ENCODE measurements around the gene DACH1. TPM values are rescaled to one million over a fixed set of nuclear protein-coding genes. Genes with fewer than 3 reads are reported as not detected.

The DACH1 gene
- total RNA-seq, 1 experiment from 2014 or later: not detected

DNA sequence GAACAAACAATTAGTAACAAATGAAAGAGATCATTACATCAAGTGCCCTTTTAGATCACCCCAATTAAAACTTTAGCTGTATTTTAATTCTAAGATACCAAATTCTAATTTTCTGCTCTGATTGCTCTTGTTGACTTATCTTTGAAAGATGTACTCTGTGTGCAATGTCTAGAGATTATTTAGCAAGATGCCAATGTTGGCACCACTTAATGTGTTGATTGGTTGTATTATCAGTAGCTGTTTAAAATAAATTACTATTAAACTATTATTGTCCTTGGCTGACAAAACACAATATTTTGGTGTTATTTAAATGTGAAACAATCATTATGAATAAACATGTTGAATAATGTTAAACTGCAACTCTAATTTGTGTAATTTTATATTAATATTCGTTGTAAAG is 386.0 kb downstream of the DACH1 start (continued):
- TF ChIP-seq, protein P1, sequence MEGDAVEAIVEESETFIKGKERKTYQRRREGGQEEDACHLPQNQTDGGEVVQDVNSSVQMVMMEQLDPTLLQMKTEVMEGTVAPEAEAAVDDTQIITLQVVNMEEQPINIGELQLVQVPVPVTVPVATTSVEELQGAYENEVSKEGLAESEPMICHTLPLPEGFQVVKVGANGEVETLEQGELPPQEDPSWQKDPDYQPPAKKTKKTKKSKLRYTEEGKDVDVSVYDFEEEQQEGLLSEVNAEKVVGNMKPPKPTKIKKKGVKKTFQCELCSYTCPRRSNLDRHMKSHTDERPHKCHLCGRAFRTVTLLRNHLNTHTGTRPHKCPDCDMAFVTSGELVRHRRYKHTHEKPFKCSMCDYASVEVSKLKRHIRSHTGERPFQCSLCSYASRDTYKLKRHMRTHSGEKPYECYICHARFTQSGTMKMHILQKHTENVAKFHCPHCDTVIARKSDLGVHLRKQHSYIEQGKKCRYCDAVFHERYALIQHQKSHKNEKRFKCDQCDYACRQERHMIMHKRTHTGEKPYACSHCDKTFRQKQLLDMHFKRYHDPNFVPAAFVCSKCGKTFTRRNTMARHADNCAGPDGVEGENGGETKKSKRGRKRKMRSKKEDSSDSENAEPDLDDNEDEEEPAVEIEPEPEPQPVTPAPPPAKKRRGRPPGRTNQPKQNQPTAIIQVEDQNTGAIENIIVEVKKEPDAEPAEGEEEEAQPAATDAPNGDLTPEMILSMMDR (IDR thresholded peaks at IDR 0.05 in 2 of 3, conservative IDR thresholded peaks at IDR 0.05 in 1 of 3; ENCODE audit: borderline replicate concordance in 1 of 3, insufficient read depth in 1 of 3, low read depth in 2 of 3, low read length in 2 of 3): no peak
- TF ChIP-seq CEBPB (IDR thresholded peaks at IDR 0.05; ENCODE audit: low read depth) (no peak), SIN3A (IDR thresholded peaks at IDR 0.05; ENCODE audit: low read depth) (no peak), EGR1 (IDR thresholded peaks at IDR 0.05; ENCODE audit: low read depth) (no peak), ELF1 (IDR thresholded peaks at IDR 0.05; ENCODE audit: borderline replicate concordance, low read depth) (no peak), ZNF274 (IDR thresholded peaks at IDR 0.05; ENCODE audit: low read depth, low read length) (no peak), RAD21 (IDR thresholded peaks at IDR 0.05; ENCODE audit: low read depth) (no peak)
- TF ChIP-seq, protein P2, sequence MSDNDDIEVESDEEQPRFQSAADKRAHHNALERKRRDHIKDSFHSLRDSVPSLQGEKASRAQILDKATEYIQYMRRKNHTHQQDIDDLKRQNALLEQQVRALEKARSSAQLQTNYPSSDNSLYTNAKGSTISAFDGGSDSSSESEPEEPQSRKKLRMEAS (IDR thresholded peaks at IDR 0.05): no peak

DNA sequence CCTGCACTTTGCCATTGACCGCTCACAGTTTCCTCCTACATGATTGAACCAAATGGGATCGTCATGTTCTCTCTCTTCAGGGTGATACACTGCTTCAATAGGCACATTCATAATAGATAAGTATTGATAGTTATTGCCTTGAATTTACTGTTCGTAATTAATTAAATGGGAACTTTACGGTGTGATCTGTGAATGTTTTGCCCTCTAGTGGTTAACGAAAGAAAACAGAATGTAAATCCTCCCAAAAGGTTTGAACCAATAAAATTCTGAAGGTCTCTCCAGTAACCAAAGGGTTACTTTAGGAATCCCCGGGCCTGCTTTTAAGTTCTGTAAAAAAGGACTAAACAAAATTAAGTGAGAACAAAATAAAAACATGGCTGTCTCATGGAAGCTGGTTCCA is 389.3 kb downstream of the DACH1 start:
- CTCF ChIA-PET: no interaction called here

More for the DNA sequence above, 389.3 kb downstream of the DACH1 start:
- no TSS peak for BruUV-seq (replicated peaks)
- Histone ChIP-seq H3K9me3 (ENCODE audit: control insufficient read depth in 1 of 2, insufficient read depth in 1 of 2, low read depth in 1 of 2, low read length in 2 of 2) (no peaks in the 10 kb centered on the region; a peak in 1 of 4 replicates), H3K27ac (ENCODE audit: low read depth, low read length) (no peak overlapping the region), H3K4me2 (ENCODE audit: low read length) (no peak overlapping the region), H3K27me3 (ENCODE audit: insufficient read depth, low read length) (no peaks in the 10 kb centered on the region), H3K4me3 (replicated peaks in 1 of 2; ENCODE audit: low read depth in 1 of 2, low read length in 2 of 2) (no peak overlapping the region), H3K9me2 (ENCODE audit: insufficient read depth) (no peaks in the 10 kb centered on the region), H3K79me2 (ENCODE audit: insufficient read depth, low read length) (no peaks in the 10 kb centered on the region), H3K36me3 (ENCODE audit: control insufficient read depth in 1 of 2, insufficient read depth in 2 of 2, low read length in 2 of 2) (no peaks in the 10 kb centered on the region), H3K9ac (ENCODE audit: low read length) (no peak overlapping the region), H4K20me1 (ENCODE audit: insufficient read depth) (no peaks in the 10 kb centered on the region), H3K4me1 (ENCODE audit: control insufficient read depth in 1 of 2, insufficient read depth in 2 of 2, low read length in 2 of 2) (no peaks in the 10 kb centered on the region), H2AFZ (ENCODE audit: low read depth, low read length, poor library complexity, severe bottlenecking) (no peak overlapping the region)
- TF ChIP-seq TCF7L2 (IDR thresholded peaks at IDR 0.05; ENCODE audit: borderline replicate concordance, extremely low read depth, insufficient read depth, insufficient read length): no peak
- TF ChIP-seq, protein P1 (IDR thresholded peaks at IDR 0.05 in 2 of 3, conservative IDR thresholded peaks at IDR 0.05 in 1 of 3; ENCODE audit: borderline replicate concordance in 1 of 3, insufficient read depth in 1 of 3, low read depth in 2 of 3, low read length in 2 of 3): peak; percentile 6 to 57 (median 42); a peak in 4 of 6 replicates
- no peak for TF ChIP-seq POLR2A (IDR thresholded peaks at IDR 0.05; ENCODE audit: borderline replicate concordance, extremely low read depth, insufficient read depth, insufficient read length)
- TF ChIP-seq ZFX (IDR thresholded peaks at IDR 0.05): no peak
- peak; percentile 13; the same call in 1 of the 2 replicates for TF ChIP-seq RAD21 (IDR thresholded peaks at IDR 0.05; ENCODE audit: low read depth)
- intact Hi-C loops (cut with micrococcal nuclease): no loop called here
- ChIA-PET POLR2A (no interaction called here), RAD21 (ENCODE audit: low non-redundant PET in 1 of 2, low total read pairs in 2 of 2, uncharacterized antibody in 2 of 2, unreplicated experiment in 2 of 2) (no interaction called here)
- peak; percentile 1 for DNase-seq (ENCODE audit: low read depth, low spot score)
- no peak for ATAC-seq

All from HCT116 (cell line).